ENCODE data around the gene TMEM259. TPM values are rescaled to one million over a fixed set of nuclear protein-coding genes. Genes with fewer than 3 reads are reported as not detected.

TMEM259 gene
- total RNA-seq, 1 experiment from 2014 or later: 171 TPM

DNA sequence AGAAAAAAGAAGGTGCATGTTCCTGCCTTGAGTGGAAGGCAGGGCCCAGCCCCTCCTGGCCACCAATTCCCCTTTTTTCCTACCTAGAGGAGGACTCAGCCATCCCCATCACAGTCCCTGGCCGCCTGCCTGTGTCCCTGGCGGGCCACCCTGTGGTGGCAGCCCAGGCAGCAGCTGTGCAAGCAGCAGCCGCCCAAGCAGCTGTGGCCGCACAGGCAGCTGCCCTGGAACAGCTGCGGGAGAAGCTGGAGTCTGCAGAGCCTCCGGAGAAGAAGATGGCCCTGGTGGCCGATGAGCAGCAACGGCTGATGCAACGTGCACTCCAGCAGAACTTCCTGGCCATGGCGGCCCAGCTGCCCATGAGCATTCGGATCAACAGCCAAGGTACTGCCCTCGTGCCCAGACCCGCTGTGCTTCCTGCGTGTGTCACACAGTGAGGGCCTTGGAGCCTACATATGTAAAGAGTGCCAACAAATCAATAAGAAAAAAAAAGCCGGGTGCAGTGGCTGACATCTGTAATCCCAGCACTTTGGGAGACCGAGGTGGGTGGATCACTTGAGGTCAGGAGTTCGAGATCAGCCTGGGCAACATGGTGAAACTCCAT is 54.3 kb downstream of the TMEM259 start:
- no peak for DNase-seq
- Mint-ChIP-seq H3K27me3 (ENCODE audit: low read depth) (no peaks in the 10 kb centered on the region), H3K4me3 (no peak overlapping the region), H3K4me1 (peaks cover 0 to 13% of the 10 kb centered on the region in 2 experiments; a peak in 3 of 4 replicates), H3K36me3 (ENCODE audit: insufficient read depth in 1 of 3, low read depth in 3 of 3) (peaks cover 57 to 78% (median 72%) of the 10 kb centered on the region in 3 experiments), H3K9me3 (peaks cover 11 to 21% of the 10 kb centered on the region in 2 experiments), H3K27ac (no peak overlapping the region)
- no peak overlapping the region for H4K91ac ChIP-seq (ENCODE audit: insufficient read length, low read depth, low read length)
- H3K27ac ChIP-seq (ENCODE audit: insufficient read length, low read depth, low read length): no peak overlapping the region
- peaks cover 2% of the 10 kb centered on the region for H4K20me1 ChIP-seq (ENCODE audit: control insufficient read depth, insufficient read depth, insufficient read length)
- no peak overlapping the region for H3T11ph ChIP-seq (ENCODE audit: low read length)
- H3K23ac ChIP-seq (ENCODE audit: insufficient read length, low read depth, low read length): no peak overlapping the region
- no peak overlapping the region for H3K9ac ChIP-seq (ENCODE audit: extremely low read depth, insufficient read length, low read length)
- no peak overlapping the region for H3K4me2 ChIP-seq (ENCODE audit: insufficient read depth, insufficient read length, low read length)
- H3K79me1 ChIP-seq (ENCODE audit: insufficient read depth, low read depth, low read length, poor library complexity, severe bottlenecking): no peaks in the 10 kb centered on the region
- H2BK15ac ChIP-seq (ENCODE audit: low read depth, low read length): no peak overlapping the region
- TF ChIP-seq, protein P1, sequence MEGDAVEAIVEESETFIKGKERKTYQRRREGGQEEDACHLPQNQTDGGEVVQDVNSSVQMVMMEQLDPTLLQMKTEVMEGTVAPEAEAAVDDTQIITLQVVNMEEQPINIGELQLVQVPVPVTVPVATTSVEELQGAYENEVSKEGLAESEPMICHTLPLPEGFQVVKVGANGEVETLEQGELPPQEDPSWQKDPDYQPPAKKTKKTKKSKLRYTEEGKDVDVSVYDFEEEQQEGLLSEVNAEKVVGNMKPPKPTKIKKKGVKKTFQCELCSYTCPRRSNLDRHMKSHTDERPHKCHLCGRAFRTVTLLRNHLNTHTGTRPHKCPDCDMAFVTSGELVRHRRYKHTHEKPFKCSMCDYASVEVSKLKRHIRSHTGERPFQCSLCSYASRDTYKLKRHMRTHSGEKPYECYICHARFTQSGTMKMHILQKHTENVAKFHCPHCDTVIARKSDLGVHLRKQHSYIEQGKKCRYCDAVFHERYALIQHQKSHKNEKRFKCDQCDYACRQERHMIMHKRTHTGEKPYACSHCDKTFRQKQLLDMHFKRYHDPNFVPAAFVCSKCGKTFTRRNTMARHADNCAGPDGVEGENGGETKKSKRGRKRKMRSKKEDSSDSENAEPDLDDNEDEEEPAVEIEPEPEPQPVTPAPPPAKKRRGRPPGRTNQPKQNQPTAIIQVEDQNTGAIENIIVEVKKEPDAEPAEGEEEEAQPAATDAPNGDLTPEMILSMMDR (conservative IDR thresholded peaks at IDR 0.05): no peak
- H2AFZ ChIP-seq (ENCODE audit: low read length): no peak overlapping the region
- whole genome bisulfite sequencing (ENCODE audit: extremely low coverage, insufficient read length, low lambda C conversion rate): no CpG with 5 or more reads among the region's 17 CpGs
- no peak overlapping the region for H3K4ac ChIP-seq (ENCODE audit: low read depth, low read length)
- H2BK5ac ChIP-seq (ENCODE audit: insufficient read length, low read length): no peak overlapping the region
- no peaks in the 10 kb centered on the region for H3K27me3 ChIP-seq (ENCODE audit: insufficient read depth, low read length)
- no peaks in the 10 kb centered on the region for H3K79me2 ChIP-seq (ENCODE audit: insufficient read depth, low read length)
- no peak overlapping the region for H2BK120ac ChIP-seq (ENCODE audit: low read depth, low read length, poor library complexity, severe bottlenecking)
- H4K8ac ChIP-seq (replicated peaks; ENCODE audit: insufficient read length, low read depth, low read length): no peak overlapping the region
- no peak overlapping the region for H3K18ac ChIP-seq (ENCODE audit: insufficient read length, low read depth, low read length)
- no peak overlapping the region for H3K56ac ChIP-seq (ENCODE audit: insufficient read length, low read depth, low read length)
- H3K9me3 ChIP-seq (ENCODE audit: control insufficient read depth, low read depth, low read length): peaks cover 7% of the 10 kb centered on the region
- H2AK5ac ChIP-seq (ENCODE audit: insufficient read length, low read length): no peak overlapping the region
- H3K4me1 ChIP-seq (ENCODE audit: insufficient read depth, low read length): no peaks in the 10 kb centered on the region
- no peak overlapping the region for H4K5ac ChIP-seq (ENCODE audit: insufficient read length, low read depth, low read length)
- H2BK20ac ChIP-seq (ENCODE audit: low read depth, low read length, poor library complexity, severe bottlenecking): no peak overlapping the region
- no peak overlapping the region for H2BK12ac ChIP-seq (ENCODE audit: insufficient read length, low read depth, low read length)
- no peak overlapping the region for H3K14ac ChIP-seq (ENCODE audit: insufficient read depth, low read length)
- H3K23me2 ChIP-seq (ENCODE audit: insufficient read length, low read depth, low read length, poor library complexity, severe bottlenecking): no peaks in the 10 kb centered on the region

Measured in H9 (cell line).